Ectodermal cell (in vitro differentiated cells): Measurements from ENCODE around the gene TAP1.
A peak's percentile ranks its signal among the peaks of the same experiment; 100 is the strongest.

ENCODE experiments used
- H3K27ac ChIP-seq: 2 replicates; pipeline ENCODE4 v1.7.0; 2013; ENCODE audit warnings: mild to moderate bottlenecking, low read depth, low read length; ENCODE audit not compliant: insufficient read depth, poor library complexity, severe bottlenecking
- H3K27me3 ChIP-seq: 2 replicates; pipeline ENCODE4 v1.7.0; 2013; ENCODE audit warnings: mild to moderate bottlenecking, low read length; ENCODE audit not compliant: insufficient read depth, control insufficient read depth, poor library complexity, severe bottlenecking
- H3K36me3 ChIP-seq: one replicate; pipeline ENCODE4 v1.7.0; 2013; ENCODE audit warnings: low read length; ENCODE audit not compliant: control insufficient read depth, insufficient read depth
- H3K4me1 ChIP-seq: one replicate; pipeline ENCODE4 v1.7.0; 2013; ENCODE audit warnings: low read length; ENCODE audit not compliant: control insufficient read depth, insufficient read depth
- H3K4me3 ChIP-seq: 2 replicates; pipeline ENCODE4 v1.7.0; 2013; ENCODE audit warnings: low read depth, low read length, control low read depth; ENCODE audit not compliant: insufficient read depth
- H3K9me3 ChIP-seq: 2 replicates; pipeline ENCODE4 v1.7.0; 2013; ENCODE audit warnings: mild to moderate bottlenecking, low read length, moderate library complexity; ENCODE audit not compliant: control insufficient read depth
- WGBS, 2 experiments: methylation state at CpG; one replicate each; pipeline ENCODE4 v1.1.7; 2013; ENCODE audit warnings: missing lambda C conversion rate in 2 of 2; 5-methylcytosine and 5-hydroxymethylcytosine counted together

TAP1 gene

DNA sequence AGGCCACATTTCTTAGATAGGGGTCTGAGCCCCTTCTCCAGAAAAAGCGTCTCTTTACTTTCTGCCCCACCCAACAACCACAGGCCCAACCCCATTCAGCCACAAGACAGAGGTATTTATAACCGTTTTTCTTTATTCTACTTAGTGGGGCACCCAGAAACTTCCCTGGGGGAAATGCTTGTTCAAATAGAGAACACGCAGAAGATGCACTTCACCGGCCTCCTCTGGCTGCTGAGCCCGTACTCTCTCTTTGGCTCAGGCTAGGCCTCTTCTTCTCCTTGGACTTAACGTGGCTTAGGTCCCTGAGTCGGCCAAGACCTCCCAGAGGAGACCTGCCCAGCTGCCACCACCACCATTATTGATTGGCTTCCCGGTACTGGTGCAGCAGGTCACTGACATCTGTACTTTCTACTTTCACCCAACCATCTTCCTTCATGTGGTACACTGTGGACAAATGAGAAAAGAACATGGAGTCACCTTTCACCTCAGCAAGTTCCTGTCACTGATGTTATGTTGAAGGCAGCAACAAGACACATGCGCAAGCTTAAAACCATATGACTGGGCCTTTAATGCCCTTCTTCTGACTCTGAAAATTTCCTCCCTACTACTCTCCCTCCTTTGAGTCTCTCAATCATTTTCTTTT lies 12.8 kb downstream of the TAP1 start:
- H3K27ac ChIP-seq = no peak overlapping the region
- no peak overlapping the region for H3K4me3 ChIP-seq
- H3K4me1 ChIP-seq = peaks cover 5% of the 10 kb centered on the region
- H3K27me3 ChIP-seq = peaks cover 61% of the 10 kb centered on the region
- no peaks in the 10 kb centered on the region for H3K36me3 ChIP-seq
- no peaks in the 10 kb centered on the region for H3K9me3 ChIP-seq
- 89 to 90% methylated on average over 9 of the region's 9 CpGs for WGBS, 2 experiments

DNA sequence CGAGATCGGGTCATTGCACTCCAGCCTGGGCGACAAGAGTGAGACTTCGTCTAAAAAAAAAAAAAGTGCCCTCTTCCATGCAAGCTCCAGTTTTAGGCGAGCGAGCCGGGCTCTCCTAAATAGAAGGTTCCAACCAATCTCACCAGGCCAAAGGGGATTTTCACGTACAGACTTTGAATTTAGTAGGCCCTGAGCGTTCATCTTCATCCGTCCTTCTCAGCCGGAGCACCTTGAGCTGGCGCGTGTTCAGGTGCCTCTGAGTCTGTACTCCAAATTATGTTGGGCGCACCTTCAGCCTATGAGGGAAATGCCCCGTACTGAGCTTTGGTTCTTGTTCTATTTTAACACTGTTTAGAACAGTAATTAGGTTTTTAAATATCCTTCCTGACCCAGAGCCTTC lies 14.1 kb downstream of the TAP1 start:
- no peak overlapping the region for H3K27ac ChIP-seq
- 93% methylated on average over 15 of the region's 15 CpGs for WGBS, 2 experiments
- peaks cover 5% of the 10 kb centered on the region for H3K4me1 ChIP-seq
- H3K36me3 ChIP-seq = no peaks in the 10 kb centered on the region
- H3K4me3 ChIP-seq = no peak overlapping the region
- peaks cover 49% of the 10 kb centered on the region for H3K27me3 ChIP-seq
- no peaks in the 10 kb centered on the region for H3K9me3 ChIP-seq

DNA sequence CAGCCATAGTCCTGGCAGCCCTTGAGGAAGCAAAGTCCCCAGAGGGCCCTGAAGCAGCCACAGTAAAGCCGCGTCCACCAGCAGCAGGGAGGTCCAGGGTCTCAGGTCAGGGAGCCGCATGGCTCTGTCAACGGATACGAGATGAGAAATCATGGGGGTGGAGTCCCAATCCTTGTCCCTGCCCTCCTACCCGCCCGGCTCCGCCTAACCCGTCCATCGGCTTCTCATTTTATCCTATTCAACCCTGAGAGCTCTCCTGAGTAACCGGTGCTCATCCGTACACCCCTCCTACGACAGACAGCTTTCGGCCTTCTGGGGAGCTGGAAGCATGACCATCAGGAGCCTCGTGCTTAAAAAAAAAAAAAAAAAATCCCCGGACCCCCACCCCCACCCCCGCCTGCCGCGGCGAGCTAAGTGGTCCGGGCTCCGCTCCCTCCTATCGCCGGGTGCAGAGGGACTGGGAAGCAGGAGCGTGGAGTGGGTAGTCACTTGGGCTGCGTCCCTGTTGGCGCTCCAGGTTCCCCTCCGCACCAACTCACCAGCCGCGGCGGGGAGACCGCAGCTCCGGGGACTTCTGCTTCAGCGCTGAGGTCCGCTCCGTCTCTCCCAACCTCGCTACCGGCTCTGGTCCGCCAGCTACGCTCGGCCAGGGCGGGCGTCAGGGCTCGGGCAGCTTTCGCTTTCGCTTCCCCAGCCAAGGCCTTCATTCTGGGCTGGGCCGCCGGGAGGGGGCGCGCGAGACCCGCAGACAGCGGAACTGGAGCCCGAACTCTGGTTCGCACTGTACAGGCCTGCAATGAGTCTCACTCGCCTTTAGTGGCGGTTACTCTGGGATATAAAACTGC lies 15.2 kb downstream of the TAP1 start, which contains the start of gene TAP2:
Gene TAP2, minus strand, starts transcription at position 626 of the 845 bp plus-strand sequence. Its CDS starts 506 bp downstream, at position 120.
- Histone ChIP-seq H3K4me1 (peaks cover 5% of the 10 kb centered on the region), H3K27me3 (peaks cover 39% of the 10 kb centered on the region), H3K9me3 (no peaks in the 10 kb centered on the region), H3K4me3 (peak within 1 kb of the TSS; percentile 67), H3K36me3 (no peaks in the 10 kb centered on the region), H3K27ac (peak within 1 kb of the TSS; percentile 44)
- WGBS, 2 experiments = 0 to 1% methylated on average over 53 to 57 of the region's 57 CpGs

DNA sequence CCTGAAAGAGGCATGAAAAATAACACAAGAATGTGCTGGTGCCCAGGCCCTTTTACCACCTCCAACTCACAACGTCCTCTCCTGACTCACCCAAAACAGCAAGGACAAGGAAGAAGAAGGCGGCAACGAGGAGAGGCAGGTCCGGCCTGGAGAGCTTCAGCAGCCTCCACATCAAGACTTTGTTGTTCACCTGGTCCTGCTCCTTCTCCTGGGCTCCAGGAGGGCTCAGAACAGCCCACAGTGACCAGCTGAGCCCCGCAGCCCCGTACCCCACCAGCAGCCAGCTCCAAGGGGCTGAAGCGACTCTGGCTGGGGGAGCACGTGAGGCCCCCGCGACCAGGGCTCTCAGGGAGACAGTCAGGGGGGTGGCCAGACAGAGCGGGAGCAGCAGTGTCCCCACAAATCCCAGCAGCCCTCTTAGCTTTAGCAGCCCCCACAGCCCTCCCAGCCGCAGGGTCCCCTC lies 15.8 kb downstream of the TAP1 start:
- peaks cover 32% of the 10 kb centered on the region for H3K27me3 ChIP-seq
- WGBS, 2 experiments = 55 to 66% methylated on average over 12 of the region's 12 CpGs

DNA sequence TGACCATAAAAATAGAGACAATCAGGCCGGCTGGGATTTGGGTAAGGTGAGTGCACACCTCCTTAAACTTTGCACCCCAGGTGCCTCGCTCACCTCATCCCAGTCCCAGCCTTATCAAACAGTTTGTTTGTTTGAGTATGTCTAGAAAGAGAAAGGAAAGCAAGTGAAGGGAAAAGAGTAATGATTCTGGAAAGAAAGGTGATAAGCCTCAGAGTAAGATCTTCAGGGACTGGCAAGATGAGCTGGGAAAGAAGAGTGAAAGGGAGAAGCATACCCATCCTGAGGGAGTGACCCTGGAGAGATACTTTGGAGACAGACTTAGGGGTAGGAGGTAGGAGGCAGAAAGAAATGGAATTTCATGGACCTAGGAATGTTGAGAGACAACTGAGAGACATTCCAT lies 16.6 kb downstream of the TAP1 start:
- Histone ChIP-seq H3K27me3 (peaks cover 24% of the 10 kb centered on the region), H3K4me1 (peaks cover 5% of the 10 kb centered on the region), H3K36me3 (no peaks in the 10 kb centered on the region), H3K9me3 (no peaks in the 10 kb centered on the region), H3K27ac (no peak overlapping the region), H3K4me3 (no peak overlapping the region)
- WGBS, 2 experiments = 95 to 100% methylated on average over 2 of the region's 2 CpGs

More for the DNA sequence above, 15.8 kb downstream of the TAP1 start:
- Histone ChIP-seq H3K36me3 (no peaks in the 10 kb centered on the region), H3K9me3 (no peaks in the 10 kb centered on the region), H3K4me1 (peaks cover 5% of the 10 kb centered on the region), H3K4me3 (peak overlapping the region; percentile 67), H3K27ac (no peak overlapping the region)

DNA sequence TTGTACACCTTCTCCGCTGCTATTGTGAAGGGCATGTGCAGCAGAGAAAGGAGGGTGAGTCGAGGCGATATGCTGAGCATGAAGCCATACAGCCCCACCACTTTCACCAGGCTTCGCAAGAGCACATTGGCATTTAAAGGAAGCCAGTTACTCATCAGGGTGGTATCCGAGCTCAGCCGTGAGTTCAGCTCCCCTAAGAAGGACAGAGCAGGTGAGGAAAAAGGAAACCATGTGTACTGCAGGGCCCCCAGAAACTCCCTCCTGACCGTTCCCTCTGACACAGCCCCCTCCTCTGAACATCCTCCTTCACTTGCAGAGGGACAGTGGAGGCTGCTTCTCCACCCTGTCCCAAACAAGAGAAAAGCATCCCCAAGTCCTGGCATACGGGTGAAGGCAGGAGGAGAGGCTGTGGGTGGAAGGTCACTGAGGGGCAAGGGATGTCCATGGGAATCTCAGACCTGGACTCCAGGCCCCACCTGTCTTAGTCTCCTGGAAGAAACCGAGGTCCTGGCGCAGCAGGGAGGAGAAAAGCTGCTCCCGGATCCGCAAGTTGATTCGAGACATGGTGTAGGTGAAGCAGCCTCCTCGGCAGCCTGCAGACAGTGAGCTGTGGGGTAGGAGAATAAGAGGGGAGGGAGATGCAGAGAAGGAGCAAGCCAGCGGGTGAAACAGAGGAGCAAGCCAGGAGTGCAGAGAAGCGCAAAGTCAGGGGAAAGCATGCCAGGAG lies 18.2 kb downstream of the TAP1 start:
- Histone ChIP-seq H3K27ac (no peak overlapping the region), H3K27me3 (peaks cover 20% of the 10 kb centered on the region), H3K4me1 (peaks cover 5% of the 10 kb centered on the region), H3K4me3 (no peak overlapping the region), H3K36me3 (no peaks in the 10 kb centered on the region), H3K9me3 (no peaks in the 10 kb centered on the region)
- WGBS, 2 experiments = 91 to 92% methylated on average over 16 of the region's 16 CpGs

DNA sequence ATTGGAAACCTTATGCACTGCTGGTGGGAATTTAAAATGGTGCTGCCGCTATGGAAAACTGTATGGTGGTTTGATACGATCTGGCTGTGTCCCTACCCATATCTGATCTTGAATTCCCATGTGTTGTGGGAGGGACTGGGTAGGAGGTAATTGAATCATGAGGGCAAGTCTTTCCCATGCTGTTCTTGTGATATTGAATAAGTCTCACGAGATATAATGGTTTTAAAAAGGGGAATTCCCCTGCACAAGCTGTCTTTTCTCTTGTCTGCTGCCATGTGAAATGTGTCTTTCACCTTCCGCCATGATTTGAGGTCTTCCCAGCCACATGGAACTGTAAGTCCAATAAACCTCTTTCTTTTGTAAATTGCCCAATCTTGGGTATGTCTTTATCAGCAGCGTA lies 19.8 kb downstream of the TAP1 start:
- no peaks in the 10 kb centered on the region for H3K9me3 ChIP-seq
- H3K4me3 ChIP-seq = no peak overlapping the region
- 91 to 92% methylated on average over 5 of the region's 5 CpGs for WGBS, 2 experiments
- peaks cover 12% of the 10 kb centered on the region for H3K27me3 ChIP-seq
- H3K4me1 ChIP-seq = peaks cover 5% of the 10 kb centered on the region
- H3K27ac ChIP-seq = no peak overlapping the region
- no peaks in the 10 kb centered on the region for H3K36me3 ChIP-seq

DNA sequence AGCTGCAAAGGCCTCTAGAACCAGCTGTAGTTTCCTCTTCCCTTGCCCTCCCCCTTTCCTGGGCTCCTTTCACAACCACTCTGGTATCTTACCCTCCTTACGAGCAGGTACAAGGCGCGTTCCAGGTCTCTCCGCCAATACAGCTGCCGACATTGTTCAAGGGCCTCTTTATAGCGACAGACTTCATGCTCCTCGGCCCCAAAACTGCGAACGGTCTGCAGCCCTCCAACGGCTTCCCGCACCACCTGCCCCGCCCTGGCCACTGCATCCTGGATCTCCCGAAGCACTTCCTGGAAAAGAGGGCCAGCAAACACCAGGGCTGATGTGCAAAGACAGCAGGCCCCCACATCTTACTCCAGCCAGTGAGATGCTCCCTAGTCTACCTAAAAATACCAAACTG lies 21.0 kb downstream of the TAP1 start:
- H3K4me1 ChIP-seq = no peaks in the 10 kb centered on the region
- no peaks in the 10 kb centered on the region for H3K36me3 ChIP-seq
- 92 to 93% methylated on average over 13 of the region's 13 CpGs for WGBS, 2 experiments
- peaks cover 8% of the 10 kb centered on the region for H3K27me3 ChIP-seq
- no peaks in the 10 kb centered on the region for H3K9me3 ChIP-seq
- H3K4me3 ChIP-seq = no peak overlapping the region
- no peak overlapping the region for H3K27ac ChIP-seq

DNA sequence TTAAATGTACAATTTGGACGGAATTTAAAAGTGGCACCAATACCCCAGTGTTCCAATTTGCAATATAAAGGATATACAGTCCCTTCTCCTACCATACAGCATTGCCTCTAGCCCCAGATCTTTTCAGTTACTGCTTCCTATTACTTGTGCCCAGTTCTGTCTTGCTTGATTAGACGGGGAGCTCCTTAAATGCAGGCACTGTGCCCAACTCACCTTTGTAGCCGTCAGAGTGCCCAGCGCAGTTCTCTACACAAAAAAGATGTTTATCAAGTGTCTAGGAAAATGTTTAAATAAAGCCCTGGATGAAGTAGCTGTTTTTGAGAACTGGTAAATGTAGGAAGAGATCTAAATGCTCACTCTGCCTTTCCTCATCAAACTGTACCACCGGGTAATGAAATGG lies 22.6 kb downstream of the TAP1 start:
- Histone ChIP-seq H3K4me1 (no peaks in the 10 kb centered on the region), H3K27me3 (no peaks in the 10 kb centered on the region), H3K9me3 (no peaks in the 10 kb centered on the region), H3K4me3 (no peak overlapping the region), H3K27ac (no peak overlapping the region), H3K36me3 (no peaks in the 10 kb centered on the region)
- 92 to 93% methylated on average over 4 to 5 of the region's 5 CpGs for WGBS, 2 experiments

DNA sequence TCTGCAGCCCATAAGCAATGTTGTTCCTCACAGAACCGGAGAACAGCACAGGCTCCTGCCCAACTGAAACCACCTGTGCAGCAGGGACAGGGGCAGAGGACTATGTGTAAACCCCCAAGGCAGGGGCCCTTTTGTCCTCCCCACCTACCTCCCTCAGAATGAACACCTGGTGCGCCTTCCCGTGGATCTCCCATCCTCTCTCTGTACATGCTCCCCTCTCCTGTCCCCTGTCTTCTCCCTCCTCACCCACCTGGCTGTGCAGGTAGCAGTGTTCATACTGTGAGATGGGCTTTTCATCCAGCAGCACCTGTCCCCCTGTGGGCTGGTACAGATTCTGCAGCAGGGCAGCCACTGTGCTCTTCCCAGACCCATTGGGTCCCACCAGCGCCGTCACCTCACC lies 23.5 kb downstream of the TAP1 start:
- Histone ChIP-seq H3K4me3 (no peak overlapping the region), H3K36me3 (no peaks in the 10 kb centered on the region), H3K4me1 (no peaks in the 10 kb centered on the region), H3K27me3 (no peaks in the 10 kb centered on the region), H3K27ac (no peak overlapping the region), H3K9me3 (no peaks in the 10 kb centered on the region)
- 96 to 97% methylated on average over 5 of the region's 5 CpGs for WGBS, 2 experiments
